ENCODE results near the gene TSPAN5.

DNA sequence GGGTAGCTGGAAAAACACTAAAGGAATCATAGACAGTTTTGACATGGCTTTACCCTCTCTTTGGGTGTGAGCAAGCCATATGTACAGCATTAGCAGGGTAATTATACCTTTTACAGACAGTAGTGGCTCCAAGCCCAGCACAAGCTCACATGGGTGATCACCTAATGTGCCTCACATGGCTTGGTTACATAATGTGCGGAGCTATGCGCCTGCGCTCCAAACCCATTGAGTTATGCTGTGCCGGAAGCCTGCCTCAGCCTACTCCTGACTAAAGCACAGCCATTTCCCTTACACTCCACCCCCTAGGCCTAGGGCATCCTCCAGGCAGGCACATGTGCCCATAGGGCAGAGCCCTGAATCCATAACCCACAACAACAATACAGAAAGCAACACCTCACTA, 6.5 kb upstream of the TSPAN5 start:
- TF ChIP-seq, protein P1, sequence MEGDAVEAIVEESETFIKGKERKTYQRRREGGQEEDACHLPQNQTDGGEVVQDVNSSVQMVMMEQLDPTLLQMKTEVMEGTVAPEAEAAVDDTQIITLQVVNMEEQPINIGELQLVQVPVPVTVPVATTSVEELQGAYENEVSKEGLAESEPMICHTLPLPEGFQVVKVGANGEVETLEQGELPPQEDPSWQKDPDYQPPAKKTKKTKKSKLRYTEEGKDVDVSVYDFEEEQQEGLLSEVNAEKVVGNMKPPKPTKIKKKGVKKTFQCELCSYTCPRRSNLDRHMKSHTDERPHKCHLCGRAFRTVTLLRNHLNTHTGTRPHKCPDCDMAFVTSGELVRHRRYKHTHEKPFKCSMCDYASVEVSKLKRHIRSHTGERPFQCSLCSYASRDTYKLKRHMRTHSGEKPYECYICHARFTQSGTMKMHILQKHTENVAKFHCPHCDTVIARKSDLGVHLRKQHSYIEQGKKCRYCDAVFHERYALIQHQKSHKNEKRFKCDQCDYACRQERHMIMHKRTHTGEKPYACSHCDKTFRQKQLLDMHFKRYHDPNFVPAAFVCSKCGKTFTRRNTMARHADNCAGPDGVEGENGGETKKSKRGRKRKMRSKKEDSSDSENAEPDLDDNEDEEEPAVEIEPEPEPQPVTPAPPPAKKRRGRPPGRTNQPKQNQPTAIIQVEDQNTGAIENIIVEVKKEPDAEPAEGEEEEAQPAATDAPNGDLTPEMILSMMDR (IDR thresholded peaks at IDR 0.05), result no peak
- no peak for TF ChIP-seq POLR2A (IDR thresholded peaks at IDR 0.05)
- TF ChIP-seq POLR2AphosphoS5 (IDR thresholded peaks at IDR 0.05), result no peak

Data from breast epithelium (tissue), 3 donors.